ENCODE measurements around the gene CFAP46. TPM values are rescaled to one million over a fixed set of nuclear protein-coding genes. Genes with fewer than 3 reads are reported as not detected.

Gene CFAP46
- total and polyA plus RNA-seq, 12 donors = 0.15 to 5.5 (median 1.1) TPM; not detected in 3

GRCh38 chr10:132986978-132987377 is 44.6 kb upstream of the CFAP46 start:
- 85 to 87% (median 87%) methylated on average over 14 of the region's 14 CpGs for WGBS, 4 donors
- H3K27me3 ChIP-seq = no peaks in the 10 kb centered on the region
- H3K36me3 ChIP-seq (replicated peaks in 1 of 2) = no peaks in the 10 kb centered on the region
- no peak for TF ChIP-seq CTCF (IDR thresholded peaks at IDR 0.05)
- TF ChIP-seq POLR2A (IDR thresholded peaks at IDR 0.05) = no peak
- H3K27ac ChIP-seq = no peak overlapping the region
- DNase-seq = no peak
- H3K9me3 ChIP-seq (replicated peaks in 1 of 3) = no peaks in the 10 kb centered on the region
- intact Hi-C loops (cut with DNase I) = no loop called here
- no peak overlapping the region for H3K4me3 ChIP-seq
- no peaks in the 10 kb centered on the region for H3K4me1 ChIP-seq (replicated peaks in 1 of 2)

GRCh38 chr10:132986576-132986975 is 44.2 kb upstream of the CFAP46 start:
- H3K27me3 ChIP-seq = no peaks in the 10 kb centered on the region
- TF ChIP-seq POLR2A (IDR thresholded peaks at IDR 0.05) (no peak), CTCF (IDR thresholded peaks at IDR 0.05) (no peak)
- no peaks in the 10 kb centered on the region for H3K9me3 ChIP-seq (replicated peaks in 1 of 3)
- WGBS, 4 donors = 64 to 88% (median 85%) methylated on average over 2 to 8 of the region's 8 CpGs; no CpG with 5 or more reads in 1 of the 4 donors
- H3K27ac ChIP-seq = no peak overlapping the region
- DNase-seq = no peak
- no peaks in the 10 kb centered on the region for H3K4me1 ChIP-seq (replicated peaks in 1 of 2)
- intact Hi-C loops (cut with DNase I) = no loop called here
- no peak overlapping the region for H3K4me3 ChIP-seq
- H3K36me3 ChIP-seq (replicated peaks in 1 of 2) = no peaks in the 10 kb centered on the region

GRCh38 chr10:132986076-132986475 is 43.7 kb upstream of the CFAP46 start:
- Histone ChIP-seq H3K27ac (no peak overlapping the region), H3K27me3 (no peaks in the 10 kb centered on the region), H3K36me3 (replicated peaks in 1 of 2) (no peaks in the 10 kb centered on the region), H3K4me1 (replicated peaks in 1 of 2) (no peaks in the 10 kb centered on the region), H3K4me3 (no peak overlapping the region), H3K9me3 (replicated peaks in 1 of 3) (no peaks in the 10 kb centered on the region)
- DNase-seq = no peak
- 72 to 83% (median 77%) methylated on average over 8 of the region's 8 CpGs; no CpG with 5 or more reads in 1 of the 4 donors for whole genome bisulfite sequencing, 4 donors
- no peak for TF ChIP-seq POLR2A (IDR thresholded peaks at IDR 0.05)
- TF ChIP-seq CTCF (IDR thresholded peaks at IDR 0.05) = no peak
- intact Hi-C loops (cut with DNase I) = no loop called here

GRCh38 chr10:132985546-132985900 is 43.2 kb upstream of the CFAP46 start:
- WGBS, 4 donors = 56 to 92% (median 70%) methylated on average over 4 to 6 of the region's 6 CpGs
- H3K27ac ChIP-seq = no peak overlapping the region
- no peaks in the 10 kb centered on the region for H3K9me3 ChIP-seq (replicated peaks in 1 of 3)
- intact Hi-C loops (cut with DNase I) = no loop called here
- no peaks in the 10 kb centered on the region for H3K4me1 ChIP-seq (replicated peaks in 1 of 2)
- no peak overlapping the region for H3K4me3 ChIP-seq
- no peaks in the 10 kb centered on the region for H3K36me3 ChIP-seq (replicated peaks in 1 of 2)
- TF ChIP-seq POLR2A (IDR thresholded peaks at IDR 0.05) = no peak
- no peak for TF ChIP-seq CTCF (IDR thresholded peaks at IDR 0.05)
- DNase-seq = no peak
- no peaks in the 10 kb centered on the region for H3K27me3 ChIP-seq

Data from adrenal gland (tissue), 12 donors.